ENCODE data around the gene ASPG. TPM values are rescaled to one million over a fixed set of nuclear protein-coding genes. Genes with fewer than 3 reads are reported as not detected.

Gene ASPG
- polyA plus RNA-seq, 1 donor from 2014 or later, result not detected

DNA sequence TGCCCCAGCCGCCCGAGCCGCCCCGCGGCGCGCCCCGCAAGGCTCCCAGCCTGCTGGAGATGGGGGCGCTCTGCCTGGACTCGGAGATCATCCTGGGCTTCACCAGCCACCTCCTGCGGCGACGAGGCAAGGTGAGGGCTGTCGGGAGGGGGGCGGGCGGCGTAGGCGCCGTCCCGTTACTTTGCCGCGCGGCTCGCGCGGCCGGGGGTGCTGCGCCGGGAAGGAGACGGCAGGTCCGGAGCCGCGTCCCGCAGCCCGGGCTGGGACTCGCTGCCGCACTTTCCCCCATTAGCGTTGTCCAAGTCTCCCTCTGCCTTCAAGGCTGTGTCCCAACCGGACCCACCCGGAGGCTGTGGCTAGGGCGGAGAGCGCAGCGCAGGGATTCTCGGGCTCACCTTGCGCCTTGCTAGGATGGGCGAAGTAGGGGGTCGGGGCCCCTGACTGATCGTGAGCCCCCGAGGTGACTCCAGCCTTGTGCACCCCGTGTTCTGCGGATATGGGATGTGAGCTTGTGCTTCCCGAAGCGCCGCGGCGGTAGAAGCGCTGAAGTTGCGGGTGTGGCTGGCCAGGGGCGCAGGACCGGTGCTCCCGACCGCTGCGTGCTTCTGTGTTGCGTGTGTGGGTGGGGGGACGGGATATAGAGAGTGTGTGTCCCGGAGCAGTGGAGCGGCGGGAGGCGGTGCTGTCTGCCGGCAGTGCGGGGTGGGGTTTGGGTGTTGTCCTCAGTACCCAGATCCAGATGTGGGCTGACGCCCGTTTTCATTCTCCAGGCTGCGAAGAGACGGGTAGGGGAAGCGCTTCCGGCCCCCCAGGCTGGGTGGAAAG is 51.2 kb downstream of the ASPG start:
- Mint-ChIP-seq H3K4me1 (peaks cover 0 to 4% (median 3%) of the 10 kb centered on the region in 3 donors), H3K36me3 (no peaks in the 10 kb centered on the region), H3K4me3 (peak overlapping the region in 3 of 4 donors; percentile 21 to 81 (median 68)), H3K9me3 (no peaks in the 10 kb centered on the region), H3K27ac (peak overlapping the region in 1 of 3 donors; percentile 46), H3K27me3 (peaks cover 50% of the 10 kb centered on the region)

- H3K4me3 Mint-ChIP-seq, result peak overlapping the region in 3 of 4 donors; percentile 61 to 81 (median 68)
- peaks cover 42% of the 10 kb centered on the region for H3K27me3 Mint-ChIP-seq
- no peak overlapping the region for H3K27ac Mint-ChIP-seq
- H3K36me3 Mint-ChIP-seq, result no peaks in the 10 kb centered on the region
- H3K9me3 Mint-ChIP-seq, result no peaks in the 10 kb centered on the region
- peaks cover 0 to 4% (median 3%) of the 10 kb centered on the region in 3 donors for H3K4me1 Mint-ChIP-seq
Observed at GRCh38 chr14:104137297-104138097, 52.0 kb downstream of the ASPG start.

DNA sequence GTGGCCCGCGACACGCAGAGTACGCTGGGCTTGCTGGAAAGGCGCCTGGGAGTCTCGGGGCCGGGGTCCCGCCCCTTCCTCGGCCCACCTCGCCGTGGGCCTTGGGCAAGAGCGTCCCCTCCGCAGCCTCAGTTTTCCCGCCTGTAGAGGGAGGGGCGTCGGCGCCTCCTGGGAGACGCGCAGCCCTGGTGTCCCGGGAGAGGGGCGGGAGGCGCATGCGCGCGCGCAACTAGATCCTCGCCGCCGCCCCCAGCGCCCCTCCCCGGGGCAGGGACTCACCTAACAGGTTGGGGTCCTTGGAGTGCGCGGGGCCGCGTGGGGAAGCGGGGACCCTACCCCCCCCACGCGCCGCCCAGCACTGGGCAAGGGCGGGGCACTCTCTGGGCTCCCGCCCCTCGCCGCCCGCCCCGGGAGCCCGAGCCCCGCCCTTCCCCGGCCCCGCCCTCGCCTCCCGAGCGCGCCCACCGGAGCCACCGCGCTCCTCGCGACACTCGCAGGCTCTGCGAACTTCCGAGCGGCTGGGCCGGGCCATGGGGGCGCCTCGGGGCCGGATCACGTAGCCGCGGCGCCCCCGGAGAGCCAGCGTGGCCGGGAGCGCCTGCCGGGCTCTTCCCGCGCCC is 52.7 kb downstream of the ASPG start, which contains the start of gene KIF26A:
KIF26A (plus strand) TSS at position 490 of the 620 bp plus-strand sequence. CDS start 136 bp downstream, outside the sequence.
- peaks cover 0 to 4% (median 3%) of the 10 kb centered on the region in 3 donors for H3K4me1 Mint-ChIP-seq
- H3K9me3 Mint-ChIP-seq, result no peaks in the 10 kb centered on the region

DNA sequence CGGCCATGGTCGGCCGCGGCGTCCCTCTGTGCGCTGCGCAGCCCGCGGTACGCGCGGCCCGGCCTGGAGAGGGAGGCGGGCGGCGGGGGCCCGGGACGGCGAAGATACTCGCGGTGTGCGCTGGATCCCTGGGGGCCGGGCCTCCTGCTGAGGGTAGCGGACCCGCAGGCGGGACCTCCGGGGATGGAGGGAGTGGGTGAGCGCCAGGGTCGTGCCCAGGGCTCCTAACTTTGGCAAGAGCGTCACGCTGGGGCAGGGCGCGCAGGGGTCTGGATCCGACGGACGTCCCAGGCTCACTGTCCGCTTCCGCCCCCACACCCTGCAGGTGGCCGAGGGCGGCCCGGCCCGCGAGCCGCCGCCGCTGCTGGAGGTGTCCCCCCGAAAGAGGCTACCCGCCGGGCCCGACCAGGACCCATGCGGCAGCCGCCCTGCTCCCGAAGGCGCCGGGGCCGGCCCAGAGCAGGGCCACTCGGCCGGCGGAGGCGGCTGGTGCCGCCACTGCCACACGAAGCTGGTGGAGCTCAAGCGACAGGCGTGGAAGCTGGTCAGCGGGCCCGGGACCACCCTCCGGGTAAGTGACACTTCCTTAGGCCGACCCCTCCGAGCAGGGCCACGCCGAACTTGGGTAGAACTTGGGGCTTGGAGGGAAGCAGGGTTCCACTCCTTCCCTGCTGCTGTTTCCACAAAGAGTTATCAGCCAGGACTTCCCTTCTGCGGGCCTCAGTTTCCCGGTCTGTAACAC is 53.4 kb downstream of the ASPG start:
- Mint-ChIP-seq H3K36me3 (no peaks in the 10 kb centered on the region), H3K27me3 (peaks cover 37% of the 10 kb centered on the region), H3K9me3 (no peaks in the 10 kb centered on the region), H3K4me1 (peaks cover 0 to 4% (median 3%) of the 10 kb centered on the region in 3 donors), H3K27ac (no peak overlapping the region), H3K4me3 (no peak overlapping the region)

More for the DNA sequence above, 52.7 kb downstream of the ASPG start, which contains the start of gene KIF26A:
- Mint-ChIP-seq H3K27me3 (peaks cover 40% of the 10 kb centered on the region), H3K4me3 (peak within 1 kb of the TSS in 2 of 4 donors; percentile 54 to 61), H3K27ac (no peak within 1 kb of the TSS), H3K36me3 (no peaks in the 10 kb centered on the region)

- Mint-ChIP-seq H3K4me1 (peaks cover 0 to 4% (median 3%) of the 10 kb centered on the region in 3 donors), H3K4me3 (peak overlapping the region in 1 of 4 donors; percentile 58), H3K36me3 (no peaks in the 10 kb centered on the region), H3K27me3 (peaks cover 35% of the 10 kb centered on the region), H3K9me3 (no peaks in the 10 kb centered on the region), H3K27ac (no peak overlapping the region)
Observed at GRCh38 chr14:104139460-104140212, 54.1 kb downstream of the ASPG start.

DNA sequence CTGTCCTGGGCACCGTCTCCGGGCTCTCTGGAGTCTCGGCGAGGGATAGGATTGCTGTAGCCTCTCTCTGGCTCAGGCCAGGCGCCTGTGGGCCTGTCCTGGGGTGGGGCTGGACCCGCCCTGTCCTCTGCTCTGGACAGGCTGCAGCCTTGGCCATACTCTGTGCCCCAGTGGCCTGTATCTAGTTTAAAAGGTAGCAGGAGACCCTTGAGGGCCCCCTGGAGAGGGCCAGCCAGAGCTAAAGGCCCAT is 54.6 kb downstream of the ASPG start:
- no peaks in the 10 kb centered on the region for H3K9me3 Mint-ChIP-seq
- H3K36me3 Mint-ChIP-seq, result no peaks in the 10 kb centered on the region
- H3K27me3 Mint-ChIP-seq, result peaks cover 33% of the 10 kb centered on the region
- H3K4me1 Mint-ChIP-seq, result peaks cover 0 to 4% (median 3%) of the 10 kb centered on the region in 3 donors
- H3K4me3 Mint-ChIP-seq, result peak overlapping the region in 1 of 4 donors; percentile 58
- H3K27ac Mint-ChIP-seq, result no peak overlapping the region

DNA sequence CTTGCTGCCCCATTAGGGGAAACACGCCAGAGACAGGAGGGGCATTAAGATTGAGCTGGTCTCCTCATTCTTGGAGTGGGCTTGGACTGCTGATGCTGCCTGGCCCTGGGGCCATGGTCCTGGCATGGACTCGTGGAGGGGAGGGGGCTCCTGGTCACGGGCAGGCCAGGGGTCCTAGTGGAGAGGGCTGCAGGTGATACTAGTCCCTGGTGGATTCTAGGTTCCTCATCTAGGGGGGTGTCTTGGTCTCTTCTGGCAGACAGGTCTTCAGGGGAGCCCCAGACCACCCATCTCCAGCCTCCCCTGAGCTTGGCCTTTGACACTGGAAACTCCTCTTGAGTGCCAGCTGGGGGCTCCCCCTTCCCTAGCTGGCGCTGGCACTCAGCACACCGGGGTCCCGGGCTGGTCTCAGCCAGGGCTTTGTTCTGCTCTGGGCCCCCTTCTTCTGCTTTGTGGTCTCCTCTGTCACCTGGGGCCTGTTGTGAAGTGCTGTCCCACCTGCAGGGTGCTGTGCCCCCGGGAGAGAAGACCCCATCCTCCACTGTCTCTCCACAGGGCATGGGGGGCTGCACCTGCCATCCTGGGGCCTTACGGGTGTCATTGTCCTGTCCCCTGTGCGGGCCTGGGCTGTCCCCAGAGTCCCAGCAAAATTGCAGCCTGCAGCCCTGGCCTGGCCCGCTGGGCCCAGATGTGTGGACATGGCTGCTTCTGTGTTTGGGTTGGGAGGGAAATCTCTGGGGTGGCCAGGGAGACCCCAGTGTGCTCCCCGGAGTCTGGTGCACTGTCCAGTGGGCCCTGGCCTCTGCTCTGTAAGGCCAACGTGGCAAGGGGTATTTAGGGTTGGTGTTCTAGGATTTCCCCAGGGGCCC is 55.2 kb downstream of the ASPG start:
- peaks cover 28% of the 10 kb centered on the region for H3K27me3 Mint-ChIP-seq
- no peaks in the 10 kb centered on the region for H3K9me3 Mint-ChIP-seq
- H3K36me3 Mint-ChIP-seq, result no peaks in the 10 kb centered on the region
- no peak overlapping the region for H3K27ac Mint-ChIP-seq
- H3K4me1 Mint-ChIP-seq, result peaks cover 0 to 4% (median 3%) of the 10 kb centered on the region in 3 donors
- peak overlapping the region in 1 of 4 donors; percentile 43 for H3K4me3 Mint-ChIP-seq

- H3K9me3 Mint-ChIP-seq, result no peaks in the 10 kb centered on the region
- H3K27ac Mint-ChIP-seq, result no peak overlapping the region
- peaks cover 30% of the 10 kb centered on the region for H3K27me3 Mint-ChIP-seq
- no peaks in the 10 kb centered on the region for H3K36me3 Mint-ChIP-seq
- peak overlapping the region in 1 of 4 donors; percentile 12 for H3K4me3 Mint-ChIP-seq
- peaks cover 0 to 4% (median 2%) of the 10 kb centered on the region in 3 donors for H3K4me1 Mint-ChIP-seq
Observed at GRCh38 chr14:104141621-104142091, 56.2 kb downstream of the ASPG start.

DNA sequence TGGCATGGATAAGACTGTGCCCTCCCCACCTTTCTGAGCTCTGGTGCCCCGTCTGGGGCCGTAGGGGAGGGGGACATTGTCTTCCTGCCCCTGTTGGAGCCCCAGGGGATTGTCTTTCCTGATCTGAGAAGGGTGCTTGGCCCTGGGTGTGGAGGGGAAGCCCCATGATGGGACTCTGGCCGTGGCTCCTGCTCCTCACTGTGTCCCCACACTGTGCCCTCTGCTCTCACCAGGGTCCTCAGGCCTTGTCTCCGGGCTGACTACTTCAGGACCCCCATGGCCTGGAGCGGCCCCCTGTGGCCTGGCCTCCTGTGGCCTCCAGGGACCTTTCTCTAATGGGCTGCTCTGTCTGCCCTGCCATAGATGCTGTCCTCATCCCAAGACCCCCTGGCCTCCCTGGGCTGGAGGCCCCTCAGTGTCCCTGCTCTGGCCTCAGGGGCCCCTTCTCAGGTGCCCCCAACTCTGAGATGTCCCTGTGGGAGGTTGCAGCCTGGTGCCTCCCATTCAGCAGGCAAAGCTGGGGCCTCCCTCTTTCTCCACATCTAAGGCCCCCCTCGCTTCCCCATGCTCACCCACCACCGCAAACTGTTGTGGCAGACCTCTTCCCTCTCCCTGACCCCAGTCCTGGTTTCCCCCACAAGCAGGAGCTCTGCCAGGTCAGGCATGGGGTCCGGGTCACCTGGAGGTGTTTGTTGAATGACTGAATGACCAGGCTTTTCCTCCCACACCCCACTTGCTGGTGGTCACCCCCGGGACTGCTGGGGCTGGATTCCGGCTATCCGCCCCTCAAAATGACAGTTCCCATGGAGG is 56.8 kb downstream of the ASPG start:
- no peak overlapping the region for H3K27ac Mint-ChIP-seq
- H3K9me3 Mint-ChIP-seq, result no peaks in the 10 kb centered on the region
- H3K27me3 Mint-ChIP-seq, result peaks cover 24% of the 10 kb centered on the region

DNA sequence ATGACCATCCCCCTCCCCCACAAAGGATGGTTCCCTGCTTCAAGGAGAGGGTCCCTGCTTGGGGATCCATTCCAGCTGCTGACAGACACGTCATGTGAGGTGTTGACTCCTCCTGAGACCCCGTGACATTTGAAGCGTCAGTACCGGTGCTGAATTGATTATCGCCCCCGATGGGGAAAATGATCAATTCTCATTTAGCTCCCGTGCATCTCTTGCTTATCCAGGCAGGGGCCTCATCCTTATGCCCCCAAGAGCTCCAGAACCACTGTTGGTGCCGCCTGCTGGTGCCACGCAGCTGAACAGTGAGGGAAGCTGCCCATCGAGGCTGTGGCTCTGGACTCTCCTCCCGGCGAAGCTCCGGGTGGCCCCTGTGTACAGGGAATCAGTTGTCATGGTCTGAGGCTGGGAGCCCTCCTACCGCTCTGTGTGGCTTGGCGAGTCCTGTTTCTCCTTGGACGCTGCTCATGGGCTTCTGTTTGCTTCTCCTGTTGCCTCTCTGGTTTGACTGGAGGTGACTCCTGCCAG is 57.5 kb downstream of the ASPG start:
- H3K27me3 Mint-ChIP-seq, result peaks cover 24% of the 10 kb centered on the region
- H3K36me3 Mint-ChIP-seq, result peaks cover 2% of the 10 kb centered on the region
- H3K4me3 Mint-ChIP-seq, result no peak overlapping the region
- H3K27ac Mint-ChIP-seq, result no peak overlapping the region
- H3K9me3 Mint-ChIP-seq, result no peaks in the 10 kb centered on the region
- no peaks in the 10 kb centered on the region for H3K4me1 Mint-ChIP-seq

More for the DNA sequence above, 56.8 kb downstream of the ASPG start:
- Mint-ChIP-seq H3K4me1 (no peaks in the 10 kb centered on the region), H3K36me3 (no peaks in the 10 kb centered on the region), H3K4me3 (peak overlapping the region in 2 of 4 donors; percentile 12 to 54)

DNA sequence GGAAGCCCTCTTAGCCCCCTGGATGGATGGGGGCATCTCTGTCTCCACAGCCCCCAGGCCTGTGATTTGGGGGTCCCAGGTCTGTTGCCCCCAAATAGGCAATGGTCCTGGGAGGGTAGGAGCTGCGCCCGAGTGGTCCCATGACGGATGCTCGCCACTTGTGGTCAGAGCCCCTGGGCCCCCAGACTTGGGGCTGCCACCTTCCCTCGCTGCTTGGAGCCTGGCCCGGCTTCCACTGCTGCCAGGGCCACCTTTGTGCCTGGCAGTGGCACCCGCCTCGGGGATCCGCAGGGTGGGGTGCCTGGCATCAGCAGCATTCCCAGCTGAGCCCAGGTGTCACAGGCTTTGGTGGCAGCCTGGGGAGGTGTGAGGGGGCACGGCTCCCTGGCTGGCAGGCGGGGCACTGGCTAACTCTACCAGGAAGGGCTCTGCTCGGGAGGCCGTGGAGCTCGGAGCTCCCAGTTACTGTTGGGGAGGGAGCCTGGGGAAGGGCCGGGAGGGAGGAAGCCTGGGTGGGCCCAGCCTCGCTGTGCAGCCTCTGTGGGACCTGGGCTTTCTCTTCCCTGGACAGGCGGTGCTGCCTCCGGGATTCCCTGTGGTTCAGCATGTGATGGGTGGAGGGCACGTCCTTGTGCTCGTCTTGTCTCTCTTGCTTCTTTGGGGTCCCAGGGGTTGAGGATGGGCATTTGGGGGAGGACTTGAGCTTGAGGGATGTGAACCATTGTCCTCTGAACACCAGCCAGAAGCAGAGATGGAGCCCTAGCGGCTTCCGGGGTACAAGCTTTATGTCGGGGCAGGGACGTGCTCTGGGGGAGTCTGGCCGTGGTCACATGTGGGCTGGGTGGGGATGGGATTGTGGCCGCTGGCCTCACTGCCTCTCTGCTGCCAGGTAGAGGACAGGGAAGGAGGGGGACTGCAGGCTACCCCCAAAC is 58.3 kb downstream of the ASPG start:
- Mint-ChIP-seq H3K4me3 (no peak overlapping the region), H3K4me1 (no peaks in the 10 kb centered on the region), H3K27me3 (peaks cover 28% of the 10 kb centered on the region), H3K27ac (no peak overlapping the region), H3K36me3 (peaks cover 2% of the 10 kb centered on the region), H3K9me3 (no peaks in the 10 kb centered on the region)
